HL-60/S4 (cell line): Measurements from ENCODE around the gene ATP8A1.
"Not testable (repeated sequence)": the region's sequence is repeated elsewhere in the genome, so short reads cannot be mapped to it uniquely, and the experiment has no call there.

Source experiments
- in situ Hi-C: fragments of 300-500 bp; cut with MboI; formaldehyde crosslinking; loops from 2 replicates; pipeline ENCODE4 v1.14.3; 2022; ENCODE audit warnings: low sequenced_read_pairs

Gene ATP8A1

DNA sequence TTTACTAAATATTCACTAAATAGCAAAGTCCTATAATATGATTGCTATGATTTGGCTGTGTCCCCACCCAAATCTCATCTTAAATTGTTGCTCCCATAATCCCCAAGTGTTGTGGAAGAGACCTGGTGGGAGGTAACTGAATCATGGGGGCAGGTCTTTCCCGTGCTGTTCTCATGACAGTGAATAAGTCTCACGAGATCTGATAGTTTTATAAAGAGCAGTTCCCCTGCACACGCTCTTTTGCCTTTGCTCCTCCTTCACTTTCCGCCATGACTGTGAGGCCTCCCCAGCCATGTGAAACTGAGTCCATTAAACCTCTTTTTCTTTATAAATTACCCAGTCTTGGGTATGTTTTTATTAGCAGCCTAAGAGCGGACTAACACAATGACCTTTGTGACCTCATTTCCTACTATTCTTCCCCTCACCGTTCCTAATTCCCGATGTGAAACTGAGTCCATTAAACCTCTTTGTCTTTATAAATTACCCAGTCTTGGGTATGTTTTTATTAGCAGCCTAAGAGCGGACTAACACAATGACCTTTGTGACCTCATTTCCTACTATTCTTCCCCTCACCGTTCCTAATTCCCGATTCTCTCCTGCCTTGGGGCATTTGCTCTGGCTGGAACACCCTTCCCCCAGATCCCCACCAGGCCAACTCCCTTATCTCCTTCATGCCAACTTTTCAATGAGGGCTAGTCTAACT lies 4.2 kb downstream of the ATP8A1 start:
- in situ Hi-C loops: not testable (repeated sequence)

DNA sequence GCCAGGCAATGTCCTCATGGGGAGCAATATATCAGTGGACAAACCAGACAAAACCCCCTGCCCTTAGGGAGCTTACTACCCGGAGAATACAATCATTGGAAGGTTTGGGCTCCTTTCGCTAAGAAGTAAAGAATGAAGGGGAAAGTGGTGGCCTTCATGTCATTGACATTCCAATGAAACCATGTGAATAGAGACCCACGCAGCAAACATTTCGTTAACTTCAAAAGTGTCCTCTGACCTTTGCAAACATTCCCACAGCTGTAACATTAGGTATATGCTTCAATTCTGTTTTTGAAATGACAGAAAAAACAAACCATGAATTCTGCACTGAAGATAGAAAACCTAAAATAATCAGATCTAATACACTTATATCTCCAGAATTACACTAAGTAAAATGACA lies 7.0 kb downstream of the ATP8A1 start:
- in situ Hi-C loops: no loop called here

DNA sequence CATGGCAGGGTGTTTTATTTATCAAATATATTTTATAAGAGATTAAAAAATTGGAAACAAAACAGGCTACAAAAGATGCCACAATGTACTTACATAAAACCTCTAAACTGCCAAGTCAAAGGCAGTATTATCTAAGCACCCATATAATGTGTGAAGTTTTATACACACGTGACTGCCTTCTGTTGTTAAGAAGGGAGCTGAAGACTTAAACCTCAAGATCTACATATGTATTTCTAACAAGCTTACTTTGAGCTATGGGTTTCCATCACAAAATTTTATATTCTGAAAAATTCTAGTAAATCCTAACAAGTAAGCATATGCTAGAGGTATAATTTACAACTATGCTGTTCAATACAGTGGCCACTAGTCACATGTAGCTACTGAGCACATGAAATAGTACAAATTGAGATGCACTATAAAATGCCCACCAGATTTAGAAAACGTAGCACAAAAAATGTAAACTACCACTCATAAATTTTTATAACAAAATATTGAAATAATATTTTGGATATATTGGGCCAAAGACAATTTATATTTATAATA lies 9.8 kb downstream of the ATP8A1 start:
- in situ Hi-C loops: no loop called here

DNA sequence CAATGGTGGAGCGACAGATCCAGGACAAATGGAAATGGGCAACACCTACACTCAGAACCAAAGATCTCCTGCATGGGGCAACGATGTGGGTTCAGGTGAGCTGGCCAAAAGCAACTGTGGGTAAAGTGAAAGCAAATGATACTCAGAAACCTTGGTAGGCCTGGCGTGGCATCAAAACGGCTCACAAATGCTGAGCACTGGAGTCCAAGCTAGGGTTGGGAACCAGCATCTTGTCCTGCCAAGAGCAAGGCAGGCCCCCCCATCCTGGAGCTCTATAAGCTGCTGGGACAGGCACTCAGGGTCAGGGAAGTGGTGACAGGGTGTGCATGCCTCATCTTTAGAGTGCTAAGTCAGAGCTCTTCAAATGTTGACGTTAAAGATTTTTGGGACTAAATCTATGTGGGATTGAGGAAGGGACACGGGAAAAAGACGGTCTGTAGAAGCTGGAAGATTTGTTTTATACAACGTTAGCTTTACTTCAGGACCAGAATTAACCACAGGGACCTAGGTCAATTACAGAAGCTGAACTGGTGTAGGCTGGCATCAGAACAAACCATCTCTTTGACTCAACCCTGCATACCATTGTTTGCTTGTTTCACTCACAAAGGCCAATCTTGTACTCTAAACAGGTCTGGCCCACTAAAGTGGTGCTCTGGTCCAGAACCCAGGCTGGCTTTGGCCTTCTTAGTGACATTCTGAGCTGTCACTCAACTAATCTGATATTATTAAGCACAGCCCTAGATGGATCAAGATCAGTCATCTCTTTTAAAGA lies 10.7 kb downstream of the ATP8A1 start:
- in situ Hi-C loops: no loop called here

DNA sequence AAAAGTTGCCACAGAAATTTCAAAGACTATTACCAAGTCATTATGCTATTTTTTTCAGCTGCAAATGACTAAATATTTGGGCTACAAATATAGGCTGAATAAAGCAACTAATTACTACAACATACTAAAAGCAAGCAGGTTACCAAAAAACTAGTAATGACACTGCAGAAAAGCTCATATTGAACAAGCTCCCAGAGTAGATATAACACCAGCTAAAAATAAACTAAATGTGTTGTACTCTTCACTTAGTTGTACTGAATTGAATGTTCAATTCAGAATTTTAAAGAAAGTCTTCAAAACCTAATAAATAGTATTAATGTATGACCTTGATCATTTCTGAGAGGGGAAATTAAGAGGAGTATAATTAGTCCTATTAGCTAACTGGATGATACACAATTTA lies 12.0 kb downstream of the ATP8A1 start:
- in situ Hi-C loops: no loop called here

DNA sequence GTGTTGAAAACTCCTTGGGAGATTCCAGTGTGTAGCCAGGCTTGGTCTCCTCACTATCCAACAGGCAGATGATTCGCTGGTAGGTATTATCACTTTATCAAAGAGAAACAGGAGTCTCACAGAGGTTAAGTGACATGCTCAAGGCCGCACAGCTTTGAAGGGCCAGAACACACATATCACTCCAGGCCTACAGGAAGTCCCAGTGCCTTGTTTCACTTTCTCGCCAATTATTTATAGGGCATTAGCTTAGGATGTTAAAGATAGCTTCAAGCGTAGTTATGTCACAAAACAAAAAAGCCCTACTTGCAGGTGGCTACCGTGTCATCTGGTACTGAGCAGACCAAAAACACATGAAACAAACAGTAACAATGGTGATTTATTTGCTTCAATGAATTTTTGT lies 13.2 kb downstream of the ATP8A1 start:
- in situ Hi-C loops: no loop called here

DNA sequence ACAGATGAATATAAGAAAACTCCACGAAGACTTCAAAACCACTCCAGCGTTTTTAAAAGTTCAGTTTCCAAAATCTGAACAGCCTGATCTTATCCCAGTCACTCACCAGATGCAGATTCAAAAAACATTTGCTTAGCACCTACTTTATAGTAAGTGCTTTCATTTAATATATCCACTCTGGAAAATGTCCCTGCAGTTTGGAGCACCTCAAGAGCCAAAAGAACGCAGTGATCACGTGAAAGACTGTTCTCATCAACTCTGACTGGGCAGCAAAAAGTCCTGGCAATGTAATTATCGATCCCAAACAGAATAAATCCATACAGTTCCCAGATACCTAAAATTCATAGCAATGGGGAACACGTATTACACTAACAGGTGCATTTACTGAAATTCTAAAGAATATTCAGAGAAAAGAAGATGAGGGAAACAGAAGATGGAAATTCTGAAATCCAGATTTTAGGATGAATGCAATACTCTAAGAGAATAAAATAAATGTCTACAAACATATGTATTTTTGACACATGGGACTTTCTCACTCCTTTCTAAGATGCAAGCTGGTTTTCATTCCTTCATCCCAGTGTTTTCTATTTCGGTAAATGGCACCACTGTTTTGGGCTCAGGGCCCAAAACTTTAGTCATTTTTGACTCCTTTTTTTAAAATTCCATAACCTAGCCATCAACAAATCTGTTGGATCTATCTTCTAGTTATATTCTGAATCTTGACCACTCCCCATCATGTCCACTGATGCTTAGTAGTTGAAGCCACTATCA lies 13.9 kb downstream of the ATP8A1 start:
- in situ Hi-C loops: no loop called here

DNA sequence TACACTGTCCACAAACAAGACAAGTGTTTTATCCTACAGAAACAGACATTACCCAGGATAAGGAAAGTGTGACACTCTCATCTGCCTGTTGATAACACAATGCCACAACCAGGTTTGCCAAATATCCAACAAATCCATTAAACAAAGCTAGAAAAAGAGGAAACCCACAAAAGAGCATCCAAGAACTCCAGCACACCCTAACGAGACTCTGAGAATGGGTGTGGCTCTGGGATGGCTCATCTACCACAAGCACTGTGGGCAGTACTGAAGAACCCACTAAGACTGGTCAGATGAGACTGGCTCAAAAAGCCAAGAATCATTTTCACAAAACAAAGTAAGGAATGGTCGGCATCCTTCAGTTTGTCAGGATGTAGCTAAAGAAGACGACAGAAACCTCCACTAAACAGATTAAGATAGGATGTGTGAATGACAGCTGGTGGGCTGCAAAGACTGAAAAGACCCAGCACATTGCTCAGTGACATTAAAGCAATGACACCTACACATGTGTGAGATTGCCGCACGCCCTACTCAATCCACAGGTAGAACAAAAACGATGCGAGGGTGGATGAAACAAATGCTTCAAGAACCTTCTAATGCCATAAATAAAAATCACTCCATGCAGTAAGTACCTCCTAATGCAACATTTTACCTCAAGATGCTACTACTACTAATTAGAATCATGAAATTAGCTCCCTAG lies 14.7 kb downstream of the ATP8A1 start:
- in situ Hi-C loops: no loop called here

DNA sequence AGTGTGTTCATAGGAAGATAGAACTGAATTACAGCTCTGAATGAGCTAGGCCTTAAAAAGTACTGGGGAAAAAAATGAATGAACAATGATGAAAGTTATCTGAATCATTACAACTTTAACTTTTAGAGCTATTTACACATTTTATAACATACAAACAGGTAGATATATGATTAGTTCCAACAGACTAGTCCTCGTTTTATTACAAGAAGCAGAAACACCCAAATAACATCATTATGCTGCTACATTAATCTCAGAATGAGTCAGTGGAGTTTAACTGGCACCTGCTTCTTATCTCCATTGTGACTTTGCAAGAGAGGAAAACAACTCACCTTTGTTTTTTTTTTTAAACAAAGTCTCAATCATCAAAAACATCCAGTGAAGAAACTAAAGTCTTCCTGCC lies 15.2 kb downstream of the ATP8A1 start:
- in situ Hi-C loops: no loop called here

DNA sequence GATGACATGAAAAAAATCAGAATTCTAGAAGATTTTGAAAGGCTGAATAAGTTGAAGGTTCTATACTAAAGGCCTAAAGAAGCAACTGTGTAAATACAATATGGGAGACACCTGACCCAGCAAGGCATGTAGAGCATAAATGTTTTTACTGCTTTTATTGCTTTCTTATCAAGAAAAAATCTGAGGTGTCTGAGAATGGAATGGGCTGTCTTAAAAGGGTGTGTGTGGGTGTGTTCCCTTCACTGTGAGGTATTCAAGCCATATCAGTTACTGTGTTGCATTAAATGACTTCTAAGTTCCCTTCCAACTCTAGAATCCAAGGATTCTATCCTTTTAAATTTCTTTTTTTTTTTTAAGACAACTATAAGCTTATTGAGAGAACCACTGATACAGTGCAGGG lies 15.7 kb downstream of the ATP8A1 start:
- in situ Hi-C loops: no loop called here

DNA sequence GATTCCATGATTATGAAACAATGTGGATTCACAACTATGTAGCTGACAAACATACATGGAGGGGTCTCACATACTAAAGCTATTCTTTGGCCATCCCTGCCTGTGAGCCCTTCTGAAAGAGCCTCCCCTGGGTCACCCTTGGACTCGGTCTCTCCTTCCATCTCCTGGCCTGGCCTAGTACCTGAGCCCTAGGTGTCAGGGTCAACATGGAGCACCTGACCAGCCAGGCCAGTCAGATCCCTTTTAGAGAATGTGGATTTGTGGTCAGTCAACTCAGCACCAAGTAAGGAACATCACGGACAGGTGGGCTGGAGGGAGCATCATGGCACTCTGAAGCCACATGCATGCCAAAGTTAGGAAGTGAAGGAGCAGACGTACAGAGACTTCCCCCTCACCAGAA lies 16.3 kb downstream of the ATP8A1 start:
- in situ Hi-C loops: no loop called here

DNA sequence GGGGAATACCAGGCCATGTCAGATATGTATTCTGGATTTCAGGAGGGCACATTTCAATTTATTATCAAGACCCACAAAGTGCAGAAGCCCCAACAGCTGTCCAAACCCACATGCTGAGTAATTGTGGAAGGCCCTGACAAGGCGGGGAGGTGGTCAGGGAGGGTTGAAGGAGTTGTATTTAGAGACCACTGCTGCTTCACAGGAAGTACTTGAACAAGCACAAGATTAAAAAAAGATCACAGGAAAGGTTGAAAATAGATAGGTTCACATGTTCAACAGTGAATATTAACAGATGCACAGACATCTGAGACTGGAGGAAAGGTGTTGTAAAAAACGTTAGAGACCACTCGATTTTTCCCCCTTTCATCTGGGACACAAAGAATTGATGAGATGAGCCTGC lies 17.9 kb downstream of the ATP8A1 start:
- in situ Hi-C loops: no loop called here

DNA sequence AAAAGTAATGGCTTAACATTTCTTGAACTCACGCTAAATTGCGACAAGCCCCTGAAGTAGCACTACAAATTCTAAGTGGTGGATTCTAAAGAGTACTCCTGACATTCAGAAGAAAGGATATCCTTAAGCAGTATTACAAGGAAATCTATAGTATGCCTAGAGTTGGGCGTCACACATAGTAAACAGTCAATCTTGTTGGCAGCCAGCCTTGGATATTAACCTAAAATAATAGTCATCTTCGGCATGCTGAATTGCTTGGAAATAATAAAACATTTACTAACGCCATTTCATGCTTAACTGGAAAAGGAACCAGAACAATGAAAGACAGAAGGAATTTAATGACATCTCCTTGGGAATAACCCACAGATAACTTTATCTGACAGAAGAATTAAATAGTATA lies 18.6 kb downstream of the ATP8A1 start:
- in situ Hi-C loops: no loop called here

DNA sequence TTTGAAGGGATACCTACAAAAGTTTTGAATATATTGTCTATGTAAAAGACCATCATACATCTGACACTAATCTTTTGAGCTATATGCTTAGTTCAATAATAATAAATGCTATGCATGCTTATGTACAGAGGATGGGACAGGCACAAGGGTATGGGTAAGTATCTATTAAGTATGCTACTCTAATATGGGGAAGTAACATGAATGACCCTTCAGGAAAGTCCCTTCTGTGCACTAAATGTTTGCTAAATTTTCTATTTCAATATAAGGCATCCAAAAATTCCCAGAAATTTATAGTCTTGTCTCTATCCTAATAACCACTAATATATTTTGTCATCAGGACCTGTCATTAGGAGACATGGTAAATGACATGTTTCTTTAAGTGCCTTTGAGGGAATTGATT lies 19.0 kb downstream of the ATP8A1 start:
- in situ Hi-C loops: no loop called here

DNA sequence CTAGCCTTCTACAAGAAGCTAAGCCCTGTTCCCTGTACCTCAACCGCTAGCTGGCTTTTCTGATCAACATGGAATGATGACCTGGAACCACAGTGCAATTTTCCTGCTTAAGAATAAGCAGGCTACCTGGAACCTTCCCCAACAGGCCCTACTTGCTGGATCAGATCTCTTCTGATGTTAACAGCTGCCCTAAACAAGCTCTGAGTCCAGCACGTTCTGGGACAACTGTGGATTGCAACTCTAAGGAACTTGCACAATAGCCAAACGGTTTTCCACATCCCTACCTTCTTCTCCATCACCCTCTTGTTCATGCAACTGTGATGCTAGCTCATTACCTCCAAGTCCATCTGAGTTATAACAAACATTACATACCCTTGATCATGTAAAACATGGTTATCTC lies 19.8 kb downstream of the ATP8A1 start:
- in situ Hi-C loops: no loop called here

DNA sequence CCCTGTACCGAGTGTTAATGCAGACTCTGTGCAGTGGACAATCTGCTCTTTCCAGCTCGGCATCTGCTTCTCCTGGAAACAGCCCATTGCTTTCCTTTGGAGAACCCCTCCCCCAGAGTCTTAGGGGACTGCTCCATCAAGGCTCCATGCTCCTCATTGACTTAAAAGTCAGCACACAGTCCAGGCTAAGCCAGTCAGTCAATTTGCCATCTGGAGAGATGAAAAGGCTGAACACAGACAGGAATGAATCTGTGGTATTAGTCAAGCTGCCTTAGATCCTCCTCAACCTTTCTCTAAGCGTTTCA lies 20.3 kb downstream of the ATP8A1 start:
- in situ Hi-C loops: no loop called here

DNA sequence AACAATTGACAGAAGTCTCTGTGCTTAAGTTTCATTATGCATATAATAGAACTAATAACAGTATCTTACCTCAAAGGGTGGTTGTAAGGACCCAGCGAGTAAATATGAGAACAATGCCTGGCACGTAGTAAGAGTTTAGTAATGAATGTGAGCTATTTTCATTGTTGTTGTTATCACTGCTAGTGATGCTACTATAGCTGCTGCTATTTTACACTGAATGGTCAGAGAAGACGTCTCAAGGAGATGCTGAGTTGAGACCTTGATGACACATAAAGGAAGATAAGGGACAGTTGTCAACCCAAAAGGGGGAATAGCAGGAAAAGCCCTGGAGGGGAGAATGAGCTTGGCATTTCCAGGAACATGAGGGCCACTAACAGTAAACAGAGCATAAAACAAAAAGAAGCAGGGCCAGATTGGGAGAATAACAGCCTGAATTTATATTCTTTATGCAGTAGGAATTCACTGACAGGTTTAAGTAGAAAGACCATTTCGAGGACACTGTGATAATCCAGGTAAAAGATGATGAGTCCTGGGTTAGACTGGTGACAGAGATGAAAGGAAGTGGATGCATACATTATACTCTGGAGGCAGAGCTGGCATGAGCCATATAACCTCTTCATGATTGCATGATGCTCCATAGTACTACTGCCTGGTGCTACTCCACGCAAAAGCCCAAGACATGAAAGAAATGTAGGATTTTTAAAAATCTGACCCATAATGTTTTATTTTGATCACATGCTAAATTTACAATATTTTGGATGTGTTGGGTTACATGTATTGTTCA lies 23.1 kb downstream of the ATP8A1 start:
- in situ Hi-C loops: no loop called here

DNA sequence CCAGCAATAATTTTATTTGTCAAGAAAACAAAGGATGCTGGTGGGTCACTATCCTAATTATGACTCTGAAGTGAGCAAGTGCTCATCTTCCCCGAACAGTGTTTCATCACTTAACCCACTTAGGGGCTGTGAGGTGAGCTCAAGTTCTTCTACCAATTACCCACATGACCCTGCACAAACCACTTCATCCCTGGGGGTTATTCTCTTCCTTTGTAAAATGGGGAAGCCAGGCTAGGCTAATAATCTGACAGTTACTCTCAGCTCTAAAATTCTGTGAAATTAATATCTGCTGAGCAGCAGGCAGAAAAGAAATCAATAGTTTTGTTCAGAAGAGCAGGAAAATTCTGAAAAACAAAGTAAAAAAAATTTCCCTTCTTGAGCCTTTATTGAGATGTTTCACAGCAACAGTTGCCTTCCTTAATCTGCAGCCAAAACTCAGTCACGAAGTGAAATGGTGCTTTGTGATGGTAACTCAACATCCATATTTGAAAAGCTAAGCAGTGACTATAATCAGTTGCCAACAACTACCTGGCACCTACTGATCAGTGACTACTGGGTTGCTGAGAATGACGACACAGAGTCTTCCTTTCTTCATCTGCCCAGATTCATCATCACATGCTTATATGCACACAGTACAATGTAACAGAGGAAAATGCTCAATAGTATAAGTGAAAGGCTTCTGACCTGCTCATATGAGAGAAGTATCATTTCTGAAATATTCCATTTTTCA lies 24.1 kb downstream of the ATP8A1 start:
- in situ Hi-C loops: no loop called here

DNA sequence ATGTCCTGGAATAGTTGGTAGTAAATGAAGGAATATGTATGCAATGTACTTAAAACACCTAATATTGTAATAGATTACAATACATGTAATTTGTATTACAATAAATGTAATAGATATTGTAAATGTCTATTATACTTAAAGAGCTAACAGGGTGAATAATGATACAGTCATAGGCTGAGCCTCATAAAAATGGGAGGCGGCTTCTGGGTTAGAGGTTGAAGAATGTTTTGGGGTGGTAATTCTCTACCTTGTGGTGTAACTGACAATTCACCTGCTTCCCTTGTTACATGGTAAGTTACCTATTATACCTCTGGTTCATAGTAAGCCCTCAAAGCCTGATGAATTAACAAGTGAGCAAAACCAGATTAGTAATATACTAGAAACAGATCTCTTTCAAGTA lies 26.0 kb downstream of the ATP8A1 start:
- in situ Hi-C loops: no loop called here

DNA sequence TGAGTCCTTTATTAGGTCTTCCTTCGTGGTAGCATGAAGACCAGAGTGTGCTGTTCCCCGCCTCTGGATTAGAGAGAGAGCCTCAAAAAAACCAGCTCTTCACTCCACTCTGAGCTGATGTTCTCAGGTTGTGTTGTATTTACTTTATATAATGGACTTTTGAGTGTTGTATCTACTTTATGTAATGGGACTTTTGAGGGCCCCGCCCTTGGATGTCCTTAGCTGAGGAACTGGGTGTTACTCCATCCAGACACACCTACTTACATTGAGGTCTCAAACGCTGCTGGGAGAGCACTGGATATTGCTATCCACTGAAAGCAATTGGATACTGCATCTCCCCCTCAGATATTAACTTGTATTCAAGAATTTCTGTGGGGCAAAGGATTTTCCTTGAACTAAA lies 28.2 kb downstream of the ATP8A1 start:
- in situ Hi-C loops: no loop called here
